H9 (cell line): Measurements from ENCODE around the gene DLK1. TPM values are rescaled to one million over a fixed set of nuclear protein-coding genes. Genes with fewer than 3 reads are reported as not detected.

ENCODE experiments used
- DNase-seq: peaks from one replicate; pipeline ENCODE4 v3.0.0-alpha.2; 2017
- H2AFZ ChIP-seq: one replicate; pipeline ENCODE4 v1.6.1; 2013; ENCODE audit warnings: mild to moderate bottlenecking, low read length, control low read depth, moderate library complexity
- H2AK5ac ChIP-seq: 2 replicates; pipeline ENCODE4 v1.6.1; 2013; ENCODE audit warnings: low read length, control low read depth, mixed read lengths; ENCODE audit not compliant: insufficient read length
- H2BK120ac ChIP-seq: one replicate; pipeline ENCODE4 v1.6.1; 2013; ENCODE audit warnings: low read depth, mild to moderate bottlenecking, low read length, control low read depth, inconsistent platforms; ENCODE audit not compliant: poor library complexity, severe bottlenecking
- H2BK12ac ChIP-seq: 2 replicates; pipeline ENCODE4 v1.6.1; 2013; ENCODE audit warnings: low read length, control low read depth, mixed read lengths, low read depth; ENCODE audit not compliant: insufficient read length
- H2BK15ac ChIP-seq: 2 replicates; pipeline ENCODE4 v1.6.1; 2013; ENCODE audit warnings: low read depth, low read length, control low read depth
- H2BK20ac ChIP-seq: one replicate; pipeline ENCODE4 v1.6.1; 2013; ENCODE audit warnings: low read depth, mild to moderate bottlenecking, low read length, control low read depth, inconsistent platforms; ENCODE audit not compliant: poor library complexity, severe bottlenecking
- H2BK5ac ChIP-seq: 2 replicates; pipeline ENCODE4 v1.6.1; 2013; ENCODE audit warnings: low read length, control low read depth, mixed read lengths; ENCODE audit not compliant: insufficient read length
- H3K14ac ChIP-seq: 2 replicates; pipeline ENCODE4 v1.6.1; 2013; ENCODE audit warnings: low read length, control low read depth; ENCODE audit not compliant: insufficient read depth
- H3K18ac ChIP-seq: 2 replicates; pipeline ENCODE4 v1.6.1; 2013; ENCODE audit warnings: low read depth, mild to moderate bottlenecking, mixed read lengths, low read length, control low read depth; ENCODE audit not compliant: insufficient read length
- H3K23ac ChIP-seq: 2 replicates; pipeline ENCODE4 v1.6.1; 2013; ENCODE audit warnings: low read length, control low read depth, mixed read lengths, low read depth; ENCODE audit not compliant: insufficient read length
- H3K23me2 ChIP-seq: 2 replicates; pipeline ENCODE4 v1.6.1; 2013; ENCODE audit warnings: low read depth, mild to moderate bottlenecking, mixed read lengths, low read length, control low read depth; ENCODE audit not compliant: insufficient read length, poor library complexity, severe bottlenecking
- H3K27ac ChIP-seq: 2 replicates; pipeline ENCODE4 v1.5.1; 2013; ENCODE audit warnings: low read length, control low read depth, mixed read lengths, low read depth; ENCODE audit not compliant: insufficient read length
- H3K27me3 ChIP-seq: 2 replicates; pipeline ENCODE4 v1.6.1; 2013; ENCODE audit warnings: low read length, control low read depth, inconsistent platforms; ENCODE audit not compliant: insufficient read depth
- H3K4ac ChIP-seq: 2 replicates; pipeline ENCODE4 v1.6.1; 2013; ENCODE audit warnings: low read depth, mild to moderate bottlenecking, control low read depth, inconsistent platforms, low read length, moderate library complexity
- H3K4me1 ChIP-seq: 2 replicates; pipeline ENCODE4 v1.6.1; 2013; ENCODE audit warnings: low read length, control low read depth, inconsistent platforms; ENCODE audit not compliant: insufficient read depth
- H3K4me2 ChIP-seq: 2 replicates; pipeline ENCODE4 v1.6.1; 2013; ENCODE audit warnings: low read length, control low read depth, mixed read lengths; ENCODE audit not compliant: insufficient read length, insufficient read depth
- H3K56ac ChIP-seq: 2 replicates; pipeline ENCODE4 v1.6.1; 2013; ENCODE audit warnings: low read depth, mild to moderate bottlenecking, mixed read lengths, low read length, control low read depth; ENCODE audit not compliant: insufficient read length
- H3K79me1 ChIP-seq: 2 replicates; pipeline ENCODE4 v1.6.1; 2013; ENCODE audit warnings: low read depth, mild to moderate bottlenecking, moderate library complexity, low read length, control low read depth, inconsistent platforms; ENCODE audit not compliant: insufficient read depth, poor library complexity, severe bottlenecking
- H3K79me2 ChIP-seq: 2 replicates; pipeline ENCODE4 v1.6.1; 2013; ENCODE audit warnings: low read length, control low read depth, inconsistent platforms; ENCODE audit not compliant: insufficient read depth
- H3K9ac ChIP-seq: 2 replicates; pipeline ENCODE4 v1.6.1; 2013; ENCODE audit warnings: low read length, control low read depth, mixed read lengths; ENCODE audit not compliant: insufficient read length; ENCODE audit errors: extremely low read depth
- H3K9me3 ChIP-seq: one replicate; pipeline ENCODE4 v1.6.1; 2013; ENCODE audit warnings: low read depth, low read length, inconsistent platforms; ENCODE audit not compliant: control insufficient read depth
- H3T11ph ChIP-seq: one replicate; pipeline ENCODE4 v1.6.1; 2013; ENCODE audit warnings: mild to moderate bottlenecking, low read length, control low read depth, inconsistent platforms
- H4K20me1 ChIP-seq: one replicate; pipeline ENCODE4 v1.6.1; 2013; ENCODE audit not compliant: control insufficient read depth, insufficient read length, insufficient read depth
- H4K5ac ChIP-seq: 2 replicates; pipeline ENCODE4 v1.6.1; 2013; ENCODE audit warnings: low read depth, mild to moderate bottlenecking, mixed read lengths, low read length, control low read depth; ENCODE audit not compliant: insufficient read length
- H4K8ac ChIP-seq: replicated peaks from 2 replicates; pipeline ENCODE4 v1.6.1; 2013; ENCODE audit warnings: low read length, control low read depth, mixed read lengths, low read depth; ENCODE audit not compliant: insufficient read length
- H4K91ac ChIP-seq: 2 replicates; pipeline ENCODE4 v1.6.1; 2013; ENCODE audit warnings: low read depth, mild to moderate bottlenecking, moderate library complexity, mixed read lengths, low read length, control low read depth; ENCODE audit not compliant: insufficient read length
- H3K27ac Mint-ChIP-seq, 3 experiments: 2 replicates in 2 of 3; 3 replicates in 1 of 3; pipeline ENCODE4 v1.8.0; 2020 to 2021; ENCODE audit warnings: mixed read lengths in 3 of 3, mild to moderate bottlenecking in 1 of 3, moderate library complexity in 1 of 3
- H3K27me3 Mint-ChIP-seq: 2 replicates; pipeline ENCODE4 v1.8.0; 2021; ENCODE audit warnings: low read depth, mild to moderate bottlenecking, moderate library complexity, mixed read lengths
- H3K36me3 Mint-ChIP-seq, 3 experiments: 2 replicates in 2 of 3; 3 replicates in 1 of 3; pipeline ENCODE4 v1.8.0; 2020 to 2021; ENCODE audit warnings: low read depth in 3 of 3, mixed read lengths in 3 of 3; ENCODE audit not compliant: insufficient read depth in 1 of 3
- H3K4me1 Mint-ChIP-seq, 2 experiments: 2 replicates each; pipeline ENCODE4 v1.8.0; 2020; ENCODE audit warnings: mixed read lengths in 2 of 2
- H3K4me3 Mint-ChIP-seq, 2 experiments: 2 replicates in 1 of 2; 3 replicates in 1 of 2; pipeline ENCODE4 v1.8.0; 2020 to 2021; ENCODE audit warnings: mild to moderate bottlenecking in 2 of 2, mixed read lengths in 2 of 2, moderate library complexity in 1 of 2
- H3K9me3 Mint-ChIP-seq, 2 experiments: 2 replicates in 1 of 2; 3 replicates in 1 of 2; pipeline ENCODE4 v1.8.0; 2020; ENCODE audit warnings: mild to moderate bottlenecking in 2 of 2, mixed read lengths in 2 of 2, moderate library complexity in 1 of 2
- WGBS: extraction: QIAGEN DNeasy Blood & Tissue Kit; methylation state at CpG from one replicate; pipeline ENCODE4 v1.1.7; 2013; ENCODE audit warnings: missing lambda C conversion rate, low lambda C conversion rate, mixed read lengths; ENCODE audit not compliant: insufficient read length; ENCODE audit errors: extremely low coverage; 5-methylcytosine and 5-hydroxymethylcytosine counted together
- total RNA-seq: library from RNA; stranded (reverse); gene quantifications from 2 replicates; pipeline ENCODE4 v1.2.1, GENCODE V29; 2021
- TF ChIP-seq, protein P1 (sequence below): fragments of 200-600 bp; sonication (generic); conservative IDR thresholded peaks from 3 replicates; pipeline ENCODE4 v1.8.0; 2021; ENCODE audit warnings: antibody characterized with exemption, mild to moderate bottlenecking

The DLK1 gene
- total RNA-seq, 1 experiment from 2014 or later, result 2.8 TPM

GRCh38 chr14:100781952-100782351 lies 55.3 kb downstream of the DLK1 start:
- H3K14ac ChIP-seq, result no peak overlapping the region
- H3K9me3 ChIP-seq, result no peaks in the 10 kb centered on the region
- H3K4me1 ChIP-seq, result no peaks in the 10 kb centered on the region
- H3K27me3 Mint-ChIP-seq, result peaks cover 15% of the 10 kb centered on the region
- H3K9me3 Mint-ChIP-seq, result no peaks in the 10 kb centered on the region; a peak in 1 of 5 replicates
- H4K5ac ChIP-seq, result no peak overlapping the region
- H2BK15ac ChIP-seq, result no peak overlapping the region
- H3K36me3 Mint-ChIP-seq, result no peaks in the 10 kb centered on the region
- H3K18ac ChIP-seq, result no peak overlapping the region
- no CpG with 5 or more reads among the region's 8 CpGs for WGBS
- H2BK12ac ChIP-seq, result no peak overlapping the region
- H3K9ac ChIP-seq, result no peak overlapping the region
- no peak overlapping the region for H2AK5ac ChIP-seq
- no peaks in the 10 kb centered on the region for H3K27me3 ChIP-seq
- no peak overlapping the region for H3K23ac ChIP-seq
- H3K23me2 ChIP-seq, result no peaks in the 10 kb centered on the region
- no peak overlapping the region for H3K27ac Mint-ChIP-seq
- H3K56ac ChIP-seq, result no peak overlapping the region
- no peak overlapping the region for H2BK5ac ChIP-seq
- no peak overlapping the region for H2BK20ac ChIP-seq
- H3K4me1 Mint-ChIP-seq, result peaks cover 1 to 8% of the 10 kb centered on the region in 2 experiments; a peak in 2 of 4 replicates
- H4K8ac ChIP-seq, result no peak overlapping the region
- H2BK120ac ChIP-seq, result no peak overlapping the region
- H3K4me3 Mint-ChIP-seq, result no peak overlapping the region
- H3K27ac ChIP-seq, result no peak overlapping the region
- no peak overlapping the region for H3K4me2 ChIP-seq
- no peak overlapping the region for H4K91ac ChIP-seq
- no peaks in the 10 kb centered on the region for H3K79me2 ChIP-seq
- no peak overlapping the region for H3K4ac ChIP-seq
- TF ChIP-seq, protein P1, sequence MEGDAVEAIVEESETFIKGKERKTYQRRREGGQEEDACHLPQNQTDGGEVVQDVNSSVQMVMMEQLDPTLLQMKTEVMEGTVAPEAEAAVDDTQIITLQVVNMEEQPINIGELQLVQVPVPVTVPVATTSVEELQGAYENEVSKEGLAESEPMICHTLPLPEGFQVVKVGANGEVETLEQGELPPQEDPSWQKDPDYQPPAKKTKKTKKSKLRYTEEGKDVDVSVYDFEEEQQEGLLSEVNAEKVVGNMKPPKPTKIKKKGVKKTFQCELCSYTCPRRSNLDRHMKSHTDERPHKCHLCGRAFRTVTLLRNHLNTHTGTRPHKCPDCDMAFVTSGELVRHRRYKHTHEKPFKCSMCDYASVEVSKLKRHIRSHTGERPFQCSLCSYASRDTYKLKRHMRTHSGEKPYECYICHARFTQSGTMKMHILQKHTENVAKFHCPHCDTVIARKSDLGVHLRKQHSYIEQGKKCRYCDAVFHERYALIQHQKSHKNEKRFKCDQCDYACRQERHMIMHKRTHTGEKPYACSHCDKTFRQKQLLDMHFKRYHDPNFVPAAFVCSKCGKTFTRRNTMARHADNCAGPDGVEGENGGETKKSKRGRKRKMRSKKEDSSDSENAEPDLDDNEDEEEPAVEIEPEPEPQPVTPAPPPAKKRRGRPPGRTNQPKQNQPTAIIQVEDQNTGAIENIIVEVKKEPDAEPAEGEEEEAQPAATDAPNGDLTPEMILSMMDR, result no peak
- no peak overlapping the region for H2AFZ ChIP-seq
- H3T11ph ChIP-seq, result no peak overlapping the region
- no peaks in the 10 kb centered on the region for H3K79me1 ChIP-seq
- no peaks in the 10 kb centered on the region for H4K20me1 ChIP-seq
- DNase-seq, result no peak
